HG02943 (cell line): ENCODE data around the gene C19orf67.
"Not testable (repeated sequence)": the region's sequence is repeated elsewhere in the genome, so short reads cannot be mapped to it uniquely, and the experiment has no call there.

Experiments used
- ATAC-seq: cut with Tn5 transposase; IDR thresholded peaks from one replicate; pipeline ENCODE4 v1.9.1; 2021; ENCODE audit warnings: mild to moderate bottlenecking, low read depth, moderate library complexity; ENCODE audit not compliant: unreplicated experiment

C19orf67 gene

GRCh38 chr19:14059093-14059480, 26.5 kb downstream of the C19orf67 start:
- ATAC-seq = no peak

- no peak for ATAC-seq
Observed at GRCh38 chr19:14058182-14059092, 27.1 kb downstream of the C19orf67 start.

- no peak for ATAC-seq
Observed at GRCh38 chr19:14056741-14057356, 28.7 kb downstream of the C19orf67 start.

GRCh38 chr19:14056069-14056666, 29.4 kb downstream of the C19orf67 start:
- no peak for ATAC-seq

- ATAC-seq = no peak
Observed at GRCh38 chr19:14055396-14055795, 30.2 kb downstream of the C19orf67 start.

- no peak for ATAC-seq
Observed at GRCh38 chr19:14054721-14055120, 30.9 kb downstream of the C19orf67 start.

GRCh38 chr19:14054099-14054498, 31.5 kb downstream of the C19orf67 start:
- ATAC-seq = no peak

GRCh38 chr19:14053500-14053899, 32.1 kb downstream of the C19orf67 start:
- ATAC-seq = no peak

GRCh38 chr19:14053032-14053431, 32.6 kb downstream of the C19orf67 start:
- ATAC-seq = no peak

GRCh38 chr19:14052470-14052869, 33.1 kb downstream of the C19orf67 start:
- ATAC-seq = no peak

- no peak for ATAC-seq
Observed at GRCh38 chr19:14051980-14052379, 33.6 kb downstream of the C19orf67 start.

GRCh38 chr19:14050961-14051360, 34.6 kb downstream of the C19orf67 start:
- not testable (repeated sequence) for ATAC-seq

GRCh38 chr19:14050512-14050911, 35.1 kb downstream of the C19orf67 start:
- no peak for ATAC-seq

- ATAC-seq = no peak
Observed at GRCh38 chr19:14048443-14049153, 37.0 kb downstream of the C19orf67 start.

- ATAC-seq = not testable (repeated sequence)
Observed at GRCh38 chr19:14047866-14048265, 37.7 kb downstream of the C19orf67 start.

- ATAC-seq = not testable (repeated sequence)
Observed at GRCh38 chr19:14042659-14043608, 42.6 kb downstream of the C19orf67 start.

GRCh38 chr19:14039181-14039580, 46.4 kb downstream of the C19orf67 start:
- ATAC-seq = no peak

GRCh38 chr19:14035706-14036105, 49.9 kb downstream of the C19orf67 start:
- ATAC-seq = no peak

- ATAC-seq = not testable (repeated sequence)
Observed at GRCh38 chr19:14035159-14035558, 50.4 kb downstream of the C19orf67 start.

- no peak for ATAC-seq
Observed at GRCh38 chr19:14033946-14034345, 51.6 kb downstream of the C19orf67 start.
